GM10266 (cell line): ENCODE results near the gene APOBEC3B.

Source experiments
- DNase-seq: peaks from one replicate; pipeline ENCODE4 v3.0.0; 2012; ENCODE audit errors: extremely low spot score
- CTCF ChIP-seq: IDR thresholded peaks from 2 replicates; pipeline ENCODE4 v1.5.1; 2012; ENCODE audit warnings: mild to moderate bottlenecking, low read depth; ENCODE audit not compliant: control insufficient read depth, insufficient read depth; ENCODE audit errors: missing control alignments

The APOBEC3B gene

GRCh38 chr22:38946771-38947170 lies 35.4 kb upstream of the APOBEC3B start:
- DNase-seq = no peak
- TF ChIP-seq CTCF = no peak

- no peak for TF ChIP-seq CTCF
- DNase-seq = no peak
Measured at GRCh38 chr22:38947321-38948140, 34.6 kb upstream of the APOBEC3B start.

- no peak for DNase-seq
- no peak for TF ChIP-seq CTCF
Measured at GRCh38 chr22:38948181-38948940, 33.8 kb upstream of the APOBEC3B start.

GRCh38 chr22:38949889-38950405 lies 32.2 kb upstream of the APOBEC3B start:
- no peak for DNase-seq
- no peak for TF ChIP-seq CTCF

DNA sequence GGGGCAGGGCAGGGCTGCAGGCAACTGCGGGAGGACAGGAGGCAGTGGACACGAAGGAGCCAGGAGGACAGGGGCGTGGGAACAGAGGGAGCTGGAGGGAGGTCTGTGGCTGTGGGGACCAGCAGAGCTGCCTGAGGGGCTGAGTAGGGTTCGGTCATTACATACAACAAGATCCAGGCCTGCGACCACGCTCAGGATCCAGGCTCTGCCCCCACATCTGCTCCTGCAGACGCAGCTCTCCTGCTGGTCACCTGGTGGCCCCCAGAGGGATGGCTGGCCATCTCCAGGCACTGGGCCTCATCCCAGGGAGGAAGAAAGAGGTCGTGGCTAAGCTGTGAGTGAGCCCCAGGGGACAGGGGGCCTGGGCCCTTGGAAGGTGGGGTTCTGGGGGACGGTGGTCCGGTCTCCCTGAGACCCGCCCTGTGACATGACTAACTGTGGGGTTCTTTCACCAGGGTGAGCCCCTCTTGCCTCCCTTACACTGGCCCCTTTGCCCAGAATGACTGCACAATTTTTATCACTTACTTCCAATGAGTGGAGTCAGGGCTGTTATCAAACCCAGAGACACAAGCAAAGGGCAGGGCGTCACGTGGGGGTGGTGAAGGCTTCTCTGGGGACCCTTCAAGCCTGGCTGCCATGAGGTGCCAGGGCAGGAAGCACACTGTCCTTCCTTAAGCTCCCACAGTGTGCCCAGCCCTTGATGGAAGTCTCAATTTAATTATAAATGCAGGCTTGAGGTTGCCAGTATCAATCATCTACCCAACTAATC lies 31.4 kb upstream of the APOBEC3B start:
- no peak for DNase-seq
- TF ChIP-seq CTCF = no peak

- no peak for DNase-seq
- TF ChIP-seq CTCF = no peak
Measured at GRCh38 chr22:38951734-38952133, 30.4 kb upstream of the APOBEC3B start.
